ENCODE measurements around the gene ZNF800.

DNA sequence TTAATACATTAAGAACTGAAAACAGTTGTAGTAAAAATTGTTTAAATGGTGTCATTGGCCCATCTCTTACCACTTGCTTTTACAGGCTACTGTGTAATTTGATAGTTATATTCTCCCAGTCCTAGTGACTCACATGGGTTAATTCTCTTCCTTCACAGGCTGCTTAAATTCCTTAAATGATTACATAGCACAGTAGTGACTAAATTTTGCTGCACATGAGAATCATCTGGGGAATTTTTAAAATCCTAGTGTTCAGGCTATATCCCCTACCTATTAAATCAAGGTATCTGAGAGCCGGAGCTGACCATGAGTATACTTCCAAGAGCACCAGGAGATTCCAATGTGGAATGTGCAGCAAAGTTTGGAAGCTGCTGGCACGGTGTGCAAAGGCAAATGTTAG lies 45.3 kb upstream of the ZNF800 start:
- TF ChIP-seq, protein P1, sequence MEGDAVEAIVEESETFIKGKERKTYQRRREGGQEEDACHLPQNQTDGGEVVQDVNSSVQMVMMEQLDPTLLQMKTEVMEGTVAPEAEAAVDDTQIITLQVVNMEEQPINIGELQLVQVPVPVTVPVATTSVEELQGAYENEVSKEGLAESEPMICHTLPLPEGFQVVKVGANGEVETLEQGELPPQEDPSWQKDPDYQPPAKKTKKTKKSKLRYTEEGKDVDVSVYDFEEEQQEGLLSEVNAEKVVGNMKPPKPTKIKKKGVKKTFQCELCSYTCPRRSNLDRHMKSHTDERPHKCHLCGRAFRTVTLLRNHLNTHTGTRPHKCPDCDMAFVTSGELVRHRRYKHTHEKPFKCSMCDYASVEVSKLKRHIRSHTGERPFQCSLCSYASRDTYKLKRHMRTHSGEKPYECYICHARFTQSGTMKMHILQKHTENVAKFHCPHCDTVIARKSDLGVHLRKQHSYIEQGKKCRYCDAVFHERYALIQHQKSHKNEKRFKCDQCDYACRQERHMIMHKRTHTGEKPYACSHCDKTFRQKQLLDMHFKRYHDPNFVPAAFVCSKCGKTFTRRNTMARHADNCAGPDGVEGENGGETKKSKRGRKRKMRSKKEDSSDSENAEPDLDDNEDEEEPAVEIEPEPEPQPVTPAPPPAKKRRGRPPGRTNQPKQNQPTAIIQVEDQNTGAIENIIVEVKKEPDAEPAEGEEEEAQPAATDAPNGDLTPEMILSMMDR (IDR thresholded peaks at IDR 0.05; ENCODE audit: low read depth, low read length), result no peak
- no peak for TF ChIP-seq EZH2phosphoT487 (IDR thresholded peaks at IDR 0.05; ENCODE audit: low read depth)
